OCI-LY7 (cell line): ENCODE results near the gene INTS6L.

Experiments used
- EZH2phosphoT487 ChIP-seq: fragments of 200-600 bp; sonication (generic); IDR thresholded peaks from 2 replicates; pipeline ENCODE4 v1.6.1; 2018; ENCODE audit warnings: low read depth, borderline replicate concordance, mild to moderate bottlenecking, mixed run types, antibody characterized with exemption, low read length, moderate library complexity, mixed read lengths
- TF ChIP-seq, protein P1 (sequence below): fragments of 200-600 bp; sonication (generic); conservative IDR thresholded peaks from 2 replicates; pipeline ENCODE4 v1.5.1; 2014; ENCODE audit warnings: mild to moderate bottlenecking, antibody characterized with exemption, low read length, moderate library complexity, mixed read lengths

DNA sequence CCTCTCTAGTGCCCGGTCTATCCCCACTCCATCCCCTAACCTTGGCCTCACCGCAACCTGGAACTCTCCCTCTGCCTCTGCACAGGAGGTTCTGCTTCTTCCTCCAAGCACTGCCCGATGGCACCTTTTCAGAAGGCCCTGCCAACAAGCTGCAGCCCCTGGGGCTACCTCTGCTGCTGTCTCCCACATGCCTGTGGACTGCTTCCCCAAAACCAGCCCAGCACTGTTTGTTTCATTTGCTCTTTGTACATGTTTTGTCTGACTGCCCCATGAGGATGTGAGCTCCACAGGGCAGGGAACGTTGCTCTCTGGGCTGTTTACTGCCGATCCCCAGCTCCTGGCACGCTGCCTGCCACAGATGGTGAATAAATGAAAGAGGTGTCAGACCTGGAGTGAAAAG lies 85.4 kb downstream of the INTS6L start:
- TF ChIP-seq, protein P1, sequence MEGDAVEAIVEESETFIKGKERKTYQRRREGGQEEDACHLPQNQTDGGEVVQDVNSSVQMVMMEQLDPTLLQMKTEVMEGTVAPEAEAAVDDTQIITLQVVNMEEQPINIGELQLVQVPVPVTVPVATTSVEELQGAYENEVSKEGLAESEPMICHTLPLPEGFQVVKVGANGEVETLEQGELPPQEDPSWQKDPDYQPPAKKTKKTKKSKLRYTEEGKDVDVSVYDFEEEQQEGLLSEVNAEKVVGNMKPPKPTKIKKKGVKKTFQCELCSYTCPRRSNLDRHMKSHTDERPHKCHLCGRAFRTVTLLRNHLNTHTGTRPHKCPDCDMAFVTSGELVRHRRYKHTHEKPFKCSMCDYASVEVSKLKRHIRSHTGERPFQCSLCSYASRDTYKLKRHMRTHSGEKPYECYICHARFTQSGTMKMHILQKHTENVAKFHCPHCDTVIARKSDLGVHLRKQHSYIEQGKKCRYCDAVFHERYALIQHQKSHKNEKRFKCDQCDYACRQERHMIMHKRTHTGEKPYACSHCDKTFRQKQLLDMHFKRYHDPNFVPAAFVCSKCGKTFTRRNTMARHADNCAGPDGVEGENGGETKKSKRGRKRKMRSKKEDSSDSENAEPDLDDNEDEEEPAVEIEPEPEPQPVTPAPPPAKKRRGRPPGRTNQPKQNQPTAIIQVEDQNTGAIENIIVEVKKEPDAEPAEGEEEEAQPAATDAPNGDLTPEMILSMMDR: no peak
- no peak for TF ChIP-seq EZH2phosphoT487
